ENCODE results near the gene FAM107B. TPM values are rescaled to one million over a fixed set of nuclear protein-coding genes. Genes with fewer than 3 reads are reported as not detected.

Gene FAM107B
- total and polyA plus RNA-seq, 2 donors (not counting 3 experiments of a cell fraction or from before 2014, with no cell fraction given): 39.2 to 176 TPM

- Histone ChIP-seq H3K36me3 (ENCODE audit: control insufficient read depth in 2 of 2, extremely low read depth in 1 of 2, insufficient read depth in 2 of 2, low read length in 2 of 2) (no peaks in the 10 kb centered on the region), H3K9me3 (replicated peaks; ENCODE audit: control insufficient read depth, insufficient read depth, low read length) (no peaks in the 10 kb centered on the region), H3K27me3 (ENCODE audit: control insufficient read depth in 2 of 2, insufficient read depth in 2 of 2, low read length in 2 of 2) (peaks cover under 1 to 2% of the 10 kb centered on the region in 2 experiments), H3K4me2 (ENCODE audit: insufficient read depth, low read length) (no peak overlapping the region), H3K9ac (replicated peaks; ENCODE audit: extremely low read depth, insufficient read depth, low read length) (no peak overlapping the region), H3K4me1 (ENCODE audit: control insufficient read depth, extremely low read depth, insufficient read depth, low read length) (no peaks in the 10 kb centered on the region), H3K9me1 (replicated peaks; ENCODE audit: control insufficient read depth, extremely low read depth, insufficient read depth, low read length) (no peaks in the 10 kb centered on the region), H4K20me1 (replicated peaks; ENCODE audit: control insufficient read depth, extremely low read depth, insufficient read depth, low read length) (no peaks in the 10 kb centered on the region), H3K79me2 (ENCODE audit: control insufficient read depth, insufficient read depth, low read length) (no peaks in the 10 kb centered on the region), H3K4me3 (replicated peaks in 1 of 3; ENCODE audit: insufficient read depth in 1 of 3, low read depth in 1 of 3, low read length in 3 of 3) (no peak overlapping the region), H2AFZ (ENCODE audit: low read depth, low read length) (no peak overlapping the region), H3K27ac (ENCODE audit: insufficient read depth, low read depth, low read length) (no peak overlapping the region)
- dilution Hi-C loops (cut with MboI; ENCODE audit: extremely low pct_ligation_motif_present, low sequenced_read_pairs): no loop called here
- POLR2A ChIA-PET: no interaction called here
- no peak for DNase-seq (ENCODE audit: low read depth, low spot score)
- CTCF ChIA-PET: no interaction called here
- TF ChIP-seq FOS (IDR thresholded peaks at IDR 0.05; ENCODE audit: borderline replicate concordance, insufficient read depth, low read length) (no peak), EZH2 (IDR thresholded peaks at IDR 0.05; ENCODE audit: borderline replicate concordance, low read depth, low read length, severe bottlenecking) (no peak), GATA2 (IDR thresholded peaks at IDR 0.05; ENCODE audit: insufficient read depth, insufficient read length, low read depth, low read length) (no peak), POLR2A (IDR thresholded peaks at IDR 0.05; ENCODE audit: low read depth, low read length) (no peak), CTCF (IDR thresholded peaks at IDR 0.05; ENCODE audit: extremely low read depth in 1 of 2, insufficient read depth in 1 of 2, low read depth in 1 of 2, low read length in 2 of 2) (no peak), MAX (IDR thresholded peaks at IDR 0.05; ENCODE audit: insufficient read depth, insufficient read length) (no peak), MYC (IDR thresholded peaks at IDR 0.05; ENCODE audit: low read depth, low read length) (no peak), POLR2AphosphoS5 (IDR thresholded peaks at IDR 0.05; ENCODE audit: insufficient read depth, low read depth, low read length) (no peak), JUN (IDR thresholded peaks at IDR 0.05; ENCODE audit: borderline replicate concordance, insufficient read depth, insufficient read length, low read depth) (no peak)
- no TSS peak for BruUV-seq (replicated peaks)
- intact Hi-C loops (cut with micrococcal nuclease): no loop called here
- FAIRE-seq: no peak
Measured at GRCh38 chr10:14698829-14699170, 75.9 kb downstream of the FAM107B start.

All from endothelial cell of umbilical vein (primary cell).